Caco-2 (cell line): ENCODE measurements around the gene CEP63. TPM values are rescaled to one million over a fixed set of nuclear protein-coding genes. Genes with fewer than 3 reads are reported as not detected.

Source experiments
- BruUV-seq: library from RNA; stranded (reverse); fragments of 400-500 nt; replicated peaks from 2 replicates; lab custom pipeline; 2021; lab: Mats Ljungman, UMichigan
- CTCF ChIA-PET: fragments of 300-600 bp; sonication (Branson Sonifier 250); formaldehyde crosslinking; loops from one replicate; lab custom pipeline; 2022; ENCODE audit warnings: antibody characterized with exemption; lab: Charles Lee
- POLR2A ChIA-PET: fragments of 300-600 bp; sonication (Branson Sonifier 250); formaldehyde crosslinking; loops from one replicate; lab custom pipeline; 2022; ENCODE audit warnings: antibody characterized with exemption; lab: Charles Lee
- DNase-seq, 2 experiments: peaks; one replicate each; pipeline versions ENCODE4 v3.0.0 to v3.0.0-alpha.2; 2020 to 2022
- H3K27me3 ChIP-seq: replicated peaks from 2 replicates; pipeline ENCODE4 v1.6.0; 2011; ENCODE audit warnings: low read length; ENCODE audit not compliant: control insufficient read depth, insufficient read depth
- H3K36me3 ChIP-seq: 2 replicates; pipeline ENCODE4 v1.5.1; 2011; ENCODE audit warnings: low read length; ENCODE audit not compliant: control insufficient read depth, insufficient read depth
- H3K4me1 ChIP-seq: fragments of 250-450 bp; sonication (Bioruptor Pico); 2 replicates; pipeline ENCODE4 v1.5.1; 2020; ENCODE audit warnings: mild to moderate bottlenecking
- H3K4me3 ChIP-seq: 2 replicates; pipeline ENCODE4 v1.5.1; 2011; ENCODE audit warnings: low read depth, mild to moderate bottlenecking, control low read depth, low read length
- H3K9me3 ChIP-seq: fragments of 250-450 bp; sonication (Bioruptor Pico); 2 replicates; pipeline ENCODE4 v1.5.1; 2020; ENCODE audit warnings: mild to moderate bottlenecking, moderate library complexity
- H3K27ac Mint-ChIP-seq: one replicate; pipeline ENCODE4 v1.8.0; 2022; ENCODE audit warnings: mixed read lengths; ENCODE audit not compliant: unreplicated experiment
- H3K27me3 Mint-ChIP-seq: one replicate; pipeline ENCODE4 v1.8.0; 2022; ENCODE audit warnings: mixed read lengths; ENCODE audit not compliant: insufficient read depth, unreplicated experiment
- H3K36me3 Mint-ChIP-seq: one replicate; pipeline ENCODE4 v1.8.0; 2022; ENCODE audit warnings: mild to moderate bottlenecking, mixed read lengths; ENCODE audit not compliant: insufficient read depth, unreplicated experiment
- H3K4me1 Mint-ChIP-seq: one replicate; pipeline ENCODE4 v1.8.0; 2022; ENCODE audit warnings: low read depth, mixed read lengths; ENCODE audit not compliant: unreplicated experiment
- H3K4me3 Mint-ChIP-seq: one replicate; pipeline ENCODE4 v1.8.0; 2022; ENCODE audit warnings: mild to moderate bottlenecking, moderate library complexity, mixed read lengths; ENCODE audit not compliant: unreplicated experiment
- H3K9me3 Mint-ChIP-seq: one replicate; pipeline ENCODE4 v1.8.0; 2022; ENCODE audit warnings: mixed read lengths; ENCODE audit not compliant: unreplicated experiment
- CTCF ChIP-seq, 2 experiments: fragments of 200-600 bp in 1 of 2; IDR thresholded peaks; 1 replicate in 1 of 2; 2 replicates in 1 of 2; pipeline versions ENCODE4 v1.5.1 to v1.8.0; 2011 to 2022; ENCODE audit warnings: antibody characterized with exemption in 1 of 2, control low read depth in 1 of 2, inconsistent platforms in 1 of 2, low read depth in 1 of 2, low read length in 1 of 2, mild to moderate bottlenecking in 1 of 2, moderate library complexity in 1 of 2; ENCODE audit not compliant: insufficient read depth in 1 of 2, severe bottlenecking in 1 of 2, unreplicated experiment in 1 of 2
- intact Hi-C: fragments of 100-400 bp; cut with micrococcal nuclease; formaldehyde crosslinking; loops from one replicate; pipeline ENCODE4 v1.10.0; 2022; ENCODE audit not compliant: unreplicated experiment
- total RNA-seq: library from RNA; stranded (reverse); gene quantifications from 2 replicates; pipeline ENCODE4 v1.2.3, GENCODE V29; 2022

The CEP63 gene
- total RNA-seq, 1 experiment from 2014 or later, result 21.9 TPM

DNA sequence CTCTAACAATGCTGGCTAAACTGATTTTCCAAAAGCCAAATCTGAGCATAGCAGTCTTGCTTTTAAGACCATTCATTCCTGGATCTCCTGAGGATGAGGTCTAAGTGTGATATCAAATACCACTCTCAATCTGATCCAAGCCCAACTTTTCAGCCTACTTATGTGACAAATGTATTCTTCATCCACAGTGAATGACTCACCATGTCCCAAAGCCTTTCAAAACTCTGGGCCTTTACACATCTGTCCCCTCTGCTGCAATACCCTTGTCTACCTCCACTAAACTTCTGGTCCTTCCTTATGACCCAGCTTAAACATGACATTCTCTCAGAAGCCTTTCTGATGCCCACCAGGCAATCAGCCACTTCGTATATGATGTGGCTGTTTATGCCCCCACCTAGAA is 4.7 kb upstream of the CEP63 start:
- H3K9me3 ChIP-seq, result no peaks in the 10 kb centered on the region
- H3K27ac Mint-ChIP-seq, result peak overlapping the region; percentile 13
- peaks cover 46% of the 10 kb centered on the region for H3K36me3 Mint-ChIP-seq
- no peaks in the 10 kb centered on the region for H3K27me3 ChIP-seq
- H3K4me3 ChIP-seq, result no peak overlapping the region
- H3K4me1 ChIP-seq, result peaks cover 30% of the 10 kb centered on the region
- intact Hi-C loops, result no loop called here
- no peaks in the 10 kb centered on the region for H3K27me3 Mint-ChIP-seq
- no TSS peak for BruUV-seq
- H3K9me3 Mint-ChIP-seq, result no peaks in the 10 kb centered on the region
- no peak for DNase-seq
- ChIA-PET POLR2A (no interaction called here), CTCF (no interaction called here)
- H3K4me1 Mint-ChIP-seq, result peaks cover 10% of the 10 kb centered on the region
- no peak for TF ChIP-seq CTCF (IDR thresholded peaks at IDR 0.05; ENCODE audit: insufficient read depth in 1 of 2, low read depth in 1 of 2, low read length in 1 of 2, severe bottlenecking in 1 of 2, unreplicated experiment in 1 of 2)
- peaks cover 4% of the 10 kb centered on the region; the same call in 1 of the 2 replicates for H3K36me3 ChIP-seq
- H3K4me3 Mint-ChIP-seq, result no peak overlapping the region

DNA sequence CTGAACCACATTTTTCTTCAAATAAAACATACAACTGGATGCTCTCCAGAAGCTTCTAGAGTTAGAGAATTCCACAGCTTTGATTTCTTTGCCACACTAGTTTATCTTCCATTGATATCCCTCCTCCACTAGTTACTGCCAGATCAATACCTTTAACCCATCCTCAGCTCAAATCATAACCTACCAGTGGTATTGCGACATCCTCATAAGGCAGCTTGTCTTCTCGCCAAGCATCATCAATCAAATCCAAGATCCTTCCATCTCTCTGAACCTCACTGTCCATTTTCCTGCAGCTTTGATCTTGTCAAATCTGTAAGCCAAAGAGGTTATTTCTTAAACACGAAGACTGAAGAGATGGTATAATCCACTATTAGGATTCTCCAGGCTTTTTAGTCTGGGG is 3.2 kb upstream of the CEP63 start:
- H3K36me3 ChIP-seq, result 0 out of 2 replicates have a peak, but pooled peaks cover 2% of the 10 kb centered on the region
- TF ChIP-seq CTCF (IDR thresholded peaks at IDR 0.05; ENCODE audit: insufficient read depth in 1 of 2, low read depth in 1 of 2, low read length in 1 of 2, severe bottlenecking in 1 of 2, unreplicated experiment in 1 of 2), result no peak

DNA sequence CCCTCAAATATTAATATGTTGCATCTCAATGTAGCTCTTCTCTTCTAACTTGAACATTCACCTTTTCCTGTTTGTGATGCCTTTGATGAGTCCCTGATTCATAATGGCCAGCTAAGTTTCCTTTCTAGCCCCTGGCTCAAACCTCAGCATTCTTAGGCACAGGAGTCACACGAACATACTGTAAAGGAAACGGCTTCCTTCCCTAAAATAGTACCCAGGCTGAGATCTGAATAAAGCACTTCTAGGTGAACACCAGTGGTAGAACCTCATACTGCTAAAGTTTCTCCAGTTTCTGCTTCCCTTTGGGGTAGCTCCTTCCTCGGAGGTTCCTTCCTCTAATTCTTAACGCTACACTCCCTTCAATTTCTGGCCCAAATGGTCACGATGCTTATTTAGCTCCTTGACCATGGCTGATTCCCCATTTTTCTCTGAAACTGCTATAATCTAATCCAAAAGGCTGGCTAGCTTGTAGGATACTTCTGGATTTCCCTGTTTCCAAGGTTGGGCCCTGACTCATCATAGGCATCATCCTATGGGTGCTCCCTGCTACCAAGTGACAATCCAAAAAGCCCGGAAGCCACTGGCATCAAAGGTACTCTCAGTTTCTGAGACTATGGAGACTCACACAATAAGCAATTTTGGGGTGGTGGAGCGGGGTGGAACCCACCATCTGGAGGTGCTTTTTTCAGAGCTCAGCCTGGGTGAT is 2.5 kb upstream of the CEP63 start:
- no TSS peak for BruUV-seq
- Mint-ChIP-seq H3K9me3 (no peaks in the 10 kb centered on the region), H3K4me3 (no peak overlapping the region), H3K4me1 (peaks cover 10% of the 10 kb centered on the region), H3K27ac (peak overlapping the region; percentile 33), H3K27me3 (no peaks in the 10 kb centered on the region), H3K36me3 (peaks cover 28% of the 10 kb centered on the region)
- H3K27me3 ChIP-seq, result no peaks in the 10 kb centered on the region
- ChIA-PET CTCF (no interaction called here), POLR2A (no interaction called here)
- TF ChIP-seq CTCF (IDR thresholded peaks at IDR 0.05; ENCODE audit: insufficient read depth in 1 of 2, low read depth in 1 of 2, low read length in 1 of 2, severe bottlenecking in 1 of 2, unreplicated experiment in 1 of 2), result no peak
- no peak for DNase-seq
- H3K4me1 ChIP-seq, result peaks cover 10% of the 10 kb centered on the region
- 0 out of 2 replicates have a peak, but pooled peaks cover 2% of the 10 kb centered on the region for H3K36me3 ChIP-seq
- no peak overlapping the region for H3K4me3 ChIP-seq
- intact Hi-C loops, result no loop called here
- no peaks in the 10 kb centered on the region for H3K9me3 ChIP-seq

More for the DNA sequence above, 3.2 kb upstream of the CEP63 start:
- CTCF ChIA-PET, result no interaction called here
- no peaks in the 10 kb centered on the region for H3K27me3 ChIP-seq
- H3K27me3 Mint-ChIP-seq, result no peaks in the 10 kb centered on the region
- no peak overlapping the region for H3K4me3 ChIP-seq
- BruUV-seq, result no TSS peak
- no peaks in the 10 kb centered on the region for H3K9me3 ChIP-seq
- intact Hi-C loops, result no loop called here
- H3K27ac Mint-ChIP-seq, result peak overlapping the region; percentile 33
- H3K4me1 ChIP-seq, result peaks cover 16% of the 10 kb centered on the region
- POLR2A ChIA-PET, result no interaction called here
- H3K4me1 Mint-ChIP-seq, result peaks cover 10% of the 10 kb centered on the region
- H3K4me3 Mint-ChIP-seq, result no peak overlapping the region
- H3K36me3 Mint-ChIP-seq, result peaks cover 35% of the 10 kb centered on the region
- no peaks in the 10 kb centered on the region for H3K9me3 Mint-ChIP-seq
- DNase-seq, result no peak
